ENCODE data around the gene NYAP2.

GRCh38 chr2:225636558-225636957 is 237.0 kb downstream of the NYAP2 start:
- TF ChIP-seq CTCF (IDR thresholded peaks at IDR 0.05) (no peak), POLR2A (IDR thresholded peaks at IDR 0.05) (no peak)
